Upper lobe of right lung (tissue), 1 donor: Measurements from ENCODE around the gene PRKG1. TPM values are rescaled to one million over a fixed set of nuclear protein-coding genes. Genes with fewer than 3 reads are reported as not detected.

ENCODE experiments used
- ATAC-seq: fragments of 200-7000 bp; cut with Tn5 transposase; one replicate; pipeline ENCODE4 v1.9.1; 2020; ENCODE audit warnings: mild to moderate bottlenecking, moderate library complexity
- DNase-seq: peaks from one replicate; pipeline ENCODE4 v3.0.0-alpha.2; 2020
- H3K27ac ChIP-seq: fragments of 200-600 bp; one replicate; pipeline ENCODE4 v1.8.0; 2022
- H3K27me3 ChIP-seq: fragments of 200-600 bp; one replicate; pipeline ENCODE4 v1.8.0; 2022; ENCODE audit warnings: mild to moderate bottlenecking
- H3K36me3 ChIP-seq: fragments of 200-600 bp; one replicate; pipeline ENCODE4 v1.8.0; 2022
- H3K4me1 ChIP-seq: fragments of 200-600 bp; one replicate; pipeline ENCODE4 v1.8.0; 2022
- H3K4me3 ChIP-seq: fragments of 200-600 bp; one replicate; pipeline ENCODE4 v1.8.0; 2022; ENCODE audit warnings: mild to moderate bottlenecking
- H3K9me3 ChIP-seq: fragments of 200-600 bp; one replicate; pipeline ENCODE4 v1.8.0; 2022
- CTCF ChIP-seq: fragments of 200-600 bp; IDR thresholded peaks from one replicate; pipeline ENCODE4 v1.8.0; 2022; ENCODE audit warnings: antibody characterized with exemption
- intact Hi-C: fragments of 100-400 bp; cut with DNase I; formaldehyde crosslinking; loops from one replicate; pipeline ENCODE4 v1.11.0; 2022
- total RNA-seq: library from RNA; stranded (reverse); fragmentation: NEBNext Ultra II Directional; extraction: Animal tissue kit (Norgen Biotek cat#: 25700); gene quantifications from one replicate; pipeline ENCODE4 v1.2.1, GENCODE V29; 2021
- donor health status: DM: no; HTN: yes; CAD: no; lungs with severe emphysema.

Gene PRKG1
- total RNA-seq, 1 donor from 2014 or later: 30.0 TPM

GRCh38 chr10:51285601-51286000, 211.3 kb downstream of the PRKG1 start:
- no peak for TF ChIP-seq CTCF
- H3K4me3 ChIP-seq: no peak overlapping the region
- intact Hi-C loops: no loop called here
- DNase-seq (no peak), ATAC-seq (no peak)
- no peaks in the 10 kb centered on the region for H3K27me3 ChIP-seq
- H3K9me3 ChIP-seq: no peaks in the 10 kb centered on the region
- no peaks in the 10 kb centered on the region for H3K4me1 ChIP-seq
- no peaks in the 10 kb centered on the region for H3K36me3 ChIP-seq
- H3K27ac ChIP-seq: no peak overlapping the region

GRCh38 chr10:51288511-51288910, 214.2 kb downstream of the PRKG1 start:
- Histone ChIP-seq H3K4me3 (no peak overlapping the region), H3K36me3 (no peaks in the 10 kb centered on the region), H3K4me1 (no peaks in the 10 kb centered on the region), H3K27ac (no peak overlapping the region), H3K9me3 (no peaks in the 10 kb centered on the region), H3K27me3 (no peaks in the 10 kb centered on the region)
- DNase-seq (no peak), ATAC-seq (no peak)
- intact Hi-C loops: no loop called here
- no peak for TF ChIP-seq CTCF

- intact Hi-C loops: no loop called here
- Histone ChIP-seq H3K36me3 (no peaks in the 10 kb centered on the region), H3K27ac (no peak overlapping the region), H3K27me3 (no peaks in the 10 kb centered on the region), H3K4me1 (no peaks in the 10 kb centered on the region), H3K4me3 (no peak overlapping the region), H3K9me3 (no peaks in the 10 kb centered on the region)
- no peak for TF ChIP-seq CTCF
- DNase-seq (no peak), ATAC-seq (no peak)
Measured at GRCh38 chr10:51289519-51289918, 215.2 kb downstream of the PRKG1 start.

GRCh38 chr10:51291961-51292360, 217.7 kb downstream of the PRKG1 start:
- Histone ChIP-seq H3K4me3 (no peak overlapping the region), H3K36me3 (no peaks in the 10 kb centered on the region), H3K4me1 (no peaks in the 10 kb centered on the region), H3K27ac (no peak overlapping the region), H3K27me3 (no peaks in the 10 kb centered on the region), H3K9me3 (no peaks in the 10 kb centered on the region)
- no peak for DNase-seq
- TF ChIP-seq CTCF: no peak
- intact Hi-C loops: no loop called here
- no peak for ATAC-seq

- H3K4me3 ChIP-seq: no peak overlapping the region
- no peaks in the 10 kb centered on the region for H3K9me3 ChIP-seq
- ATAC-seq (no peak), DNase-seq (no peak)
- H3K4me1 ChIP-seq: peaks cover 4% of the 10 kb centered on the region
- no peaks in the 10 kb centered on the region for H3K27me3 ChIP-seq
- H3K36me3 ChIP-seq: no peaks in the 10 kb centered on the region
- no peak for TF ChIP-seq CTCF
- intact Hi-C loops: no loop called here
- H3K27ac ChIP-seq: no peak overlapping the region
Measured at GRCh38 chr10:51297438-51297837, 223.2 kb downstream of the PRKG1 start.

GRCh38 chr10:51300617-51301304, 226.5 kb downstream of the PRKG1 start:
- DNase-seq: no peak
- no peak overlapping the region for H3K27ac ChIP-seq
- ATAC-seq: no peak
- no peak overlapping the region for H3K4me3 ChIP-seq
- intact Hi-C loops: no loop called here
- no peaks in the 10 kb centered on the region for H3K27me3 ChIP-seq
- H3K36me3 ChIP-seq: no peaks in the 10 kb centered on the region
- H3K9me3 ChIP-seq: no peaks in the 10 kb centered on the region
- H3K4me1 ChIP-seq: peaks cover 11% of the 10 kb centered on the region
- TF ChIP-seq CTCF: no peak
